ENCODE measurements around the gene FRMD1.

GRCh38 chr6:168049706-168050224 lies 29.2 kb downstream of the FRMD1 start:
- TF ChIP-seq GATA2 (IDR thresholded peaks at IDR 0.05; ENCODE audit: low read depth, low read length) = no peak
- TF ChIP-seq GATA3 (IDR thresholded peaks at IDR 0.05; ENCODE audit: low read depth, low read length) = no peak

Data from SH-SY5Y (cell line).